ENCODE data around the gene ZNRF2. TPM values are rescaled to one million over a fixed set of nuclear protein-coding genes. Genes with fewer than 3 reads are reported as not detected.

The ZNRF2 gene
- polyA plus RNA-seq, 1 experiment = 0.74 TPM

DNA sequence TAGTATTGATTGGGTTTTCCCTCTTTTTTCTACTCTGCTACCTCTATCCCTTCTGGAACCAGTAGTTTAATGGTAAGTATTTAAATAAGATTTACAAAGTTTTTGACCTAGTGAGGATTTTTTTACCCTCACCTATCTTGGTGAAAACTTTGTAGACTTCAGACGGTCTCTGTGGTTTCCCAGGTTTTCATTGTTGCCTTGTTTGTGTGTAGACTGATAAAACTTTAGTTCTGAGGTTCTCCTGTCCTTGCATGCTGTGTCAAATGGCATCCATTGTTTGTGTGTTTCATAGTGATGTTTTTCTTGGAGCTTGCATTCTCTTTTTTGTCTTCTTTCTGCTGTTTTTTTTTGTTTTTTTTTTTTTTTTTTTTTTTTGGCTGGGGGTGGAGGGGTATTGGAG lies 22.6 kb downstream of the ZNRF2 start:
- no peak for TF ChIP-seq CTCF (IDR thresholded peaks at IDR 0.05; ENCODE audit: low read depth, low read length)
- POLR2A ChIA-PET = no interaction called here
- no peaks in the 10 kb centered on the region for H3K9me3 ChIP-seq (ENCODE audit: control insufficient read depth, insufficient read depth, low read length)
- H3K27me3 ChIP-seq (ENCODE audit: control insufficient read depth, insufficient read depth, low read length) = no peaks in the 10 kb centered on the region
- no peak overlapping the region for H3K4me3 ChIP-seq (ENCODE audit: low read depth, low read length)
- no peak for DNase-seq (ENCODE audit: low read depth, low spot score)
- H3K27ac ChIP-seq (ENCODE audit: low read depth, low read length) = no peak overlapping the region
- CTCF ChIA-PET = interaction anchor here (0.6 kb wide), 1 partner anchor 9 kb away, joined by 4 read pairs; no protein-coding TSS in a partner anchor

- Histone ChIP-seq H3K27me3 (ENCODE audit: control insufficient read depth, insufficient read depth, low read length) (no peaks in the 10 kb centered on the region), H3K4me3 (ENCODE audit: low read depth, low read length) (no peak overlapping the region), H3K9me3 (ENCODE audit: control insufficient read depth, insufficient read depth, low read length) (no peaks in the 10 kb centered on the region), H3K27ac (ENCODE audit: low read depth, low read length) (no peak overlapping the region)
- TF ChIP-seq CTCF (IDR thresholded peaks at IDR 0.05; ENCODE audit: low read depth, low read length) = no peak
- no peak for DNase-seq (ENCODE audit: low read depth, low spot score)
- ChIA-PET POLR2A (no interaction called here), CTCF (interaction anchor here (1.0 kb wide), 1 partner anchor 241 kb away, joined by 3 read pairs; no protein-coding TSS in a partner anchor)
These were observed 24.0 kb downstream of the ZNRF2 start for GRCh38 chr7:30308389-30308788.

DNA sequence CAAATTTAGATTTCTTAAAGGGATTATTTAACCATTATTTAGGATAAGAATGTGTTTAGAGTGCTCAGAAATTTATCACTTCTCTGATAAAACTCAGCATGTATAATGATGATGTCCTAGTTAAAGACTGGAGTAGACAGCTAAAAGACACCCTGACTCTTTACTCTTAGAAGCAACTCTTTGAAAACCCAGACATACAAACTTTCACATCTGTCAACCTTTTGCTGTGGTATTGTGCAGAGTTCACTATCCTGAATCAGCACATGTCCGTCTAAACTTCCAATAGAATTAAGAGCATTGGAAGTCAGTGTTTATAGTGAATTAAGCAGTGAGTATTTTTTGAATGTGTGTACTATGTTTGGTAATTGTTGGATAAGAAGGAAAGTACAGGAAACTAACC lies 24.9 kb downstream of the ZNRF2 start:
- DNase-seq (ENCODE audit: low read depth, low spot score) = no peak
- Histone ChIP-seq H3K27me3 (ENCODE audit: control insufficient read depth, insufficient read depth, low read length) (no peaks in the 10 kb centered on the region), H3K27ac (ENCODE audit: low read depth, low read length) (no peak overlapping the region), H3K9me3 (ENCODE audit: control insufficient read depth, insufficient read depth, low read length) (no peaks in the 10 kb centered on the region), H3K4me3 (ENCODE audit: low read depth, low read length) (no peak overlapping the region)
- ChIA-PET CTCF (interaction anchor here (1.0 kb wide), 1 partner anchor 240 kb away, joined by 3 read pairs; no protein-coding TSS in a partner anchor), POLR2A (no interaction called here)
- TF ChIP-seq CTCF (IDR thresholded peaks at IDR 0.05; ENCODE audit: low read depth, low read length) = no peak

- TF ChIP-seq CTCF (IDR thresholded peaks at IDR 0.05; ENCODE audit: low read depth, low read length) = no peak
- ChIA-PET CTCF (no interaction called here), POLR2A (no interaction called here)
- no peak overlapping the region for H3K27ac ChIP-seq (ENCODE audit: low read depth, low read length)
- no peaks in the 10 kb centered on the region for H3K9me3 ChIP-seq (ENCODE audit: control insufficient read depth, insufficient read depth, low read length)
- no peak overlapping the region for H3K4me3 ChIP-seq (ENCODE audit: low read depth, low read length)
- no peak for DNase-seq (ENCODE audit: low read depth, low spot score)
- H3K27me3 ChIP-seq (ENCODE audit: control insufficient read depth, insufficient read depth, low read length) = no peaks in the 10 kb centered on the region
These were observed 25.5 kb downstream of the ZNRF2 start for GRCh38 chr7:30309842-30310435.

- no peaks in the 10 kb centered on the region for H3K27me3 ChIP-seq (ENCODE audit: control insufficient read depth, insufficient read depth, low read length)
- DNase-seq (ENCODE audit: low read depth, low spot score) = no peak
- H3K9me3 ChIP-seq (ENCODE audit: control insufficient read depth, insufficient read depth, low read length) = no peaks in the 10 kb centered on the region
- no peak overlapping the region for H3K4me3 ChIP-seq (ENCODE audit: low read depth, low read length)
- CTCF ChIA-PET = no interaction called here
- POLR2A ChIA-PET = no interaction called here
- no peak for TF ChIP-seq CTCF (IDR thresholded peaks at IDR 0.05; ENCODE audit: low read depth, low read length)
- H3K27ac ChIP-seq (ENCODE audit: low read depth, low read length) = no peak overlapping the region
These were observed 26.4 kb downstream of the ZNRF2 start for GRCh38 chr7:30310674-30311362.

Measured in AG04450 (cell line).